Posterior cingulate gyrus (tissue), 11 donors: ENCODE data around the gene ETF1.

Experiments used
- DNase-seq, 10 donors: peaks; one replicate each; pipeline versions ENCODE4 v3.0.0 to v3.0.0-alpha.2; 2020 to 2021; ENCODE audit warnings: mixed read lengths in 3 of 10
- intact Hi-C: fragments of 100-400 bp; cut with DNase I; formaldehyde crosslinking; loops from one replicate; pipeline ENCODE4 v1.15.1; 2023

The ETF1 gene

DNA sequence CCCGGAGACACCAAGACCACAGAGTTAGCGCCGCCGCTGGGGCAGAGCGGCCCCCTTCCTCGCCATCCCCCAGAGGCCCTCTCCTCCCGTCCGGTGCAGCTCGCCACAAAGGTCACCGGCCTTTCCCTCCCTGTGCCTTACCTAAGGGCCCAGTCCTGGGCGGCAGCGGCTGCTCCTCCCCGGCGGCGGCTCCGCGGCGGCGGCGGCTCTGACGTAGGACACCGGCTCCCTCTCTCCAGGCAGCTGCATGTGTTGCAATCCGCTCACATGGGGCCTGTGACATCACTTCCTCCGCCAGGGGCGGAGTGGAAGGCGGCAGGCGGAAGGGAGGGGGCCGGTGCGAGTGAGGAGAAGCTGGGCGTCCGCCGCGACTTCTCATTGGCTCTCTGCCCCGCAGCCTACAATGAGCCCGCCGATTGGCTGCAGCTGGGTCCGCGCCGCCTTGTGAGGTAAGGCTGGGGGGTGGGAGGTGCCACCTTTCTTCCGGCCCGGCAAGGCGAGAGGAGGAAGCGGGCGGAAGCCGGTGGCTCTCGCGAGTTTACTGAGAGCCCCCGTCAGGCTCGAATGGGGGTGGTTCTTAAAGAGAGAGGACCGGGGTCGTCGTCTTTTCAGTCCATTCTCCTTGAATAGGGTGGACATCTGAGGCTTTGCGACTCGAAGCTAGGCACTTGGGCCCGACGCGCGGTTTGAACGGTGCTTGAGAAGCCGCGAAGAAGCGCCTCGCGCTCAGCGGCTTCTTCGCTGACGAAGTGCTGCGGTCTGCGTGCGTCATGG lies at the start of gene ETF1:
TSS of gene ETF1 (minus strand) at position 281 of the 774 bp plus-strand sequence. CDS start 318 bp downstream, outside the sequence.
- intact Hi-C loops: loop anchor here (2.0 kb wide), 2 partner anchors 32 to 78 kb away; partner anchors contain the start of genes EGR1 and HSPA9
- peak; percentile 100 for DNase-seq

DNA sequence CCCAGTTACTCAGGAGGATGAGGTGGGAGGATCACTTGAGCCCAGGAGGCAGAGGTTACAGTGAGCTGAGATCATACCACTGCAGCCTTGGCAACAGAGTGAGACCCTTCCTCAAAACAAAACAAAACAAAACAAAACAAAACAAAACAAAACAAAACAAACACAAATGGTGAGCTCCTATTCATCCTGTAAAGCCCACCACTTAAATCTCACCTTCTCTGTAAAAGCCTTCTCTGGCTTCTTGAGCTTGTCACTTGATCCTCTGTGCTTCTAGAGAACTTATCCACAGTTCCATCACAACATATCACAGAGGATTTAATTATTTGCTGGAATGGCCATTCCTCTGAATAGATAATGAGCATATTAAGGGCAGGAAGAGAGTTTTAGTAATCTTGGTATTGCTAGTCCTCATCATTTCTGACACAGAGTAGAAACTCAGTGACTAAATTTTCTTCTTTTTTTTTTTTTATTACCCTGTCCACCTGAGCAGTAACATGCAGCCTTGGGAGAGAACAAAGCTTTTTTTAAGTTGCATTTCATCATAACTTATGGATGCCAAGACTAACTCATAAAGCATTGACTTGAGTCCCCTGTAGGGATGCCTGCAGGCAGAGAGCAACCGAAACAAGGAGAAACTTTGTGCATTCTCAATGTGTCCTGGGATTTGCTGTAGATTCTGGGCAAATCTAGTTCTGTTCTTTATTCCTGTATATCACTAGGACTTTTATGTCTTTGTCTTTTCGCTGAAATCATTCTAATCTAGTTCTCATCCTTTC lies 45.2 kb upstream of the ETF1 start:
- intact Hi-C loops: no loop called here
- DNase-seq: no peak

DNA sequence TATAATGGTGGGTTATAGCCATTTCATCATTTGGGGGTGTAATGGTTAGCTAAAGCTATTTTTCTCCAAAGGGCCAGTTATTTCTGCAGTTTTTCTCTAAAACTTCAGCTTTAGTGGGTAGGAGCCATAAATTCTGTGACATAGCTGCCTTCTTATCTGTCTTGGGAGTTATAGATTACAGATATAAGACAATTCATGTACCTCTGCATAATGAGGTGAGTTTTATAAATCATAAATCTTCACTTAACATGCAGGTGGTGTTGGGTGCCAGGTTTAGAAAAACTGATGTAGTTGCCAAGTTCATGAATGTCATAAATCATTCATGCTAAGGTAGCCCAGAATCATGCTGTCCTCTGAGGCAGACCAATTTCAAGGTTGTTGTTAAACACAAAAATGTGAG lies 42.1 kb upstream of the ETF1 start:
- intact Hi-C loops: no loop called here
- no peak for DNase-seq

DNA sequence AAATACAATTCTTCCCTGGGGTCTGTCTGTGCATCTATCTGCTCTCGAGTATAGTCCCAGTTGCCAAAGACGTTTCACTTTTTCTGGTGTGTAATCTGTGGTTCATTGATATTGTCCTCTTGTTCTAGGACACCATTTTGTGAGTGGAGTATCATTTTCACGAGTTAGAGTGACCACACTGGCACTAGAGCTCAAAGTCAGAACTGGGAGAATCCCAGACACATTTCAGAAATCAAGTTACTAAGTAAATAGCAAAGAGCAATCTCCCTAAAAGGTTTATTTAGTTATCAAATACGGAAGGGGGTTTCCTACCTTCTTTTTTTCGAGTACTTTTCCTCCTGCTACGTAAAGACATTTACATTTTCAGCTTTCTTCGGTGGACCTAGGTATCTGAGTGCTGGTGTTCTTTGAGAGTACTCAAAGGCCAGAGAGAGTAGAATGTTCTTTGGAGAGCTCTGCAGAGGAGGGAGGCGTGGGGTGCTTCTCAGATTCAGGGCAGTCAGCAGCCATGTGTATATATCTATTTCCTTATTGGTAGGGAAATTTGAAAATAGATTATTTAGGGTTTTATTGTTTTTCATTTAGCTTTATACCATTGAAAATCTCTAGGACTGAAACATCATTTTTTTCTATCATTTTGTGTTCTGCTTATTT lies 41.1 kb upstream of the ETF1 start:
- DNase-seq: no peak
- intact Hi-C loops: no loop called here

DNA sequence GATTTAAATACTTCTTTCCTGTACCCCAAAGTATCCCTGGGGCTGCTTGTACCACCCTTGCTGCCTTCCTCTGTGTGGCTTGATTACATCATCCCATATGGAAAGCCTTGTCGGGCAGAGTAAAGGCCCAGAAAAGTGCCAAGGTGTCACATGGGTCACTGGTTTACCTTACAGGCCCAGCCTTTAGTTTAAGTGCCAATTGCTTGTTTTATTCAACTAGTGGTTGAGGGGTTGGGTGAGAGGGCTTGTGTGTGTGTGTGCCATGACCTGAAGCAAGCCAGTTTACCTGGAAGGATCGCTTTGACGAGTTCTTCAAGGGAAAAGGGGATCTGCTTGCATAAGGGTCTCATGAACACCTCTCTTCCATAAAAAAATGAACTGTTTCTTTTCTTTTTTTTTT lies 39.9 kb upstream of the ETF1 start:
- peak in 1 of 10 donors; percentile 30 for DNase-seq
- intact Hi-C loops: no loop called here

DNA sequence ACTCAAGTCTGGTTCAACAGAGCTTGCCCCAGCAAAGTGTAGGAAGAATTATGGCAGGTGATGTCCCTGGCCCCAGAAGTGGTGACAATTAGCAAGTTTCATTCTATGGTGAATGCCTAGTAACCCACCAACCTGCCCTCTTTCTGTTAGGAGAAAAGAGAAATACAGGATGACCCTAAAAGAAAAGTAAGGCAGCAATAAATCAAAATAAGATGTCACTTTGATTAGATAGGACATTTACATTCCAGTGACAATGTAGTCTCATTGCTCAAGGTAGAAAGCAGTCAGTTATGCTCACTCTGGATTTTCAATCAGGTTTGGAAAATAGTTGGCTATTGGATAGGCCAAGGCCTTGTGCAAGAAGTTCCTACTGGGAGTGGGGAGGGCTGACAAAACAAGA lies 37.7 kb upstream of the ETF1 start:
- DNase-seq: no peak
- intact Hi-C loops: no loop called here

DNA sequence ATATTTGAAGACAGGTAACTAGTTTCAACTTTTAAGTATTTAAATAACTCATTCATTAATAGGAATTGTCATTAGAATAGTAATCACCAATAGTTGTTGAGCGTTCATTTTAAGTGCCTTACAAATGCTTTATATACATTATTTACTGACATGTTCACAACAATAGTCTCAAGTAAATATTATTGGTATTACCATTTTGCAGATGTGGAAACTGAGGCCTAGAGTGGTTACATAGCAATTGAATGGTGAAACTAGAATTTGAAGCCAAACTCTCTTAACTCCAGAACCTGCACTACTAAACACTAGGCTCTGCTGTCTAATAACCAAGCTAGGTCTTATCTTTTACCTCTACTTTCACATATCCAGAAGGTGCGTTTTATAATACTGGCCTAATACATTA lies 37.0 kb upstream of the ETF1 start:
- no peak for DNase-seq
- intact Hi-C loops: no loop called here

DNA sequence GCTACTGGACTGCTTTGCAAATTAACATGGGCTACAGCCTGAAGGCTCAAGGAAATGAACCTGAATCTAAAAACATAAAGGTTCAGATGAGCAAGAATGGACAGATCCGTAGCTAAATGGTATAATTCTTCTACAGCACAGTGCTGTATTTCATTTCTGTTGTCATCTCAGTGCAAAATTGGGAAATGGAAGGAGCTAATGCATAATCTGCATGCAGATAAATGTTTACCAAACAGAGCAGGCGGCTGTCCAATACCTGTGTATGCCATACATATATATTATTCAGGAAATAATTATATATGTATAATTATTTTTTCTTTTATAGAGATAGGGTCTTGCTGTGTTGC lies 36.5 kb upstream of the ETF1 start:
- intact Hi-C loops: loop anchor here (1.0 to 5.0 kb wide), 2 partner anchors 54 to 683 kb away; no protein-coding TSS in a partner anchor
- DNase-seq: no peak

DNA sequence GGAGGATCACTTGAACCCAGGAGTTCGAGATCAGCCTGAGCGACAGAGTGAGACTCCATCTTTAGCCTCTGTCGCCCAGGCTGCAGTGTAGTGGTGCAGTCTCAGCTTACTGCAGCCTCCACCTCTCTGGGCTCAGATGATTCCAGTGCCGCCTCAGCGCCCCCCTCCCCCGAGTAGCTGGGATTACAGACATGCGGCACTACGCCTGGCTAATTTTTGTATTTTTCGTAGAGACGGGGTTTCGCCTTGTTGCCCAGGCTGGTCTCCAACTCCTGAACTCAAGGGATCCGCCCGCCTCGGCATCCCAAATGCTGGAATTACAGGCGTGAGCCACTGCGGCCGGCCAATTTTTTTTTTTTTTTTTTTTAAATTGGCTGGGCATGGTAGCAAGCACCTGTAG lies 34.4 kb upstream of the ETF1 start:
- intact Hi-C loops: loop anchor here (5.0 kb wide), 1 partner anchor 685 kb away; no protein-coding TSS in a partner anchor
- no peak for DNase-seq

DNA sequence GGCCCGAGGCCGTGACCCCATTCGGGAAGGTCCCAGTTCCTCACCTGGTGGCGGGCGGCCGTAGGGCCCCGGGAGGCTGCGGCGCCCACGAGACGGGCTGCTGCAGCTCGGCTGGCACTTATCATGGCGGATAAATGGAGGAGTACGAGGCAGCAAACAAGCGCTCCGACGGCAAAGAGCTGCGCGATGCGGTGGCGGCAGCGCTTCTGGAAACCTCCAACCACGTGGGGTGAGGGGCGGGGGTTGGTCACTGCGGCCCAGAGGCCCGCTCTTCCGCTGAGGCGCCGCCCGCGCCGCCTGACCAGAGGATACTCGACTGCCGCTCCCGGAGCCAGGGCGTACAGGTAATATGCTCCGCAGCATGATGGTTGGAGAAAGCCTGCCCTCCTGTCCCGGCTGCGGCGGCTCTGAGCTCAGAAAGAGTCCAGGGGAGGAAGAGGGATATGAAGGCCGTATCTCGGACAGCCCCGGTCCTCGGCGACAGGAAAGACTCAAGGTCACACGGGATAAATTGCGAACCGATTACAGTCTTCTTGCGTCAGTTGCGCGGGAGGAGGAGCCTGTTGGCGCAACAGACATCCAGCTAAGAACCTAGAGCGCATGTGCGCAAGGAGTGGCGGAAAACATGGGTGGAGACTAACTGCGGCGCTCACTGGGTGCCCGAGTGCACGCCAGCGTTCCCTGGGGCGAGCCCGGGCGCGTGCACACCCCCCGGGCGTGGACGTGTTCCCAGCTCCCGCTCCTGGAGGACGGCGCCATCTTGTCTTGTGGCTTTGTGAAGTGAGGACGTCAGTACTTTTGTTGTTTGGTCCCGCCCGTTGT lies 32.4 kb upstream of the ETF1 start, which contains the start of gene HSPA9:
TSS of gene HSPA9 (minus strand) at position 208 of the 822 bp plus-strand sequence. CDS start at position 125, 83 bp downstream.
- intact Hi-C loops: loop anchor here (2.0 to 5.0 kb wide), 2 partner anchors 33 to 687 kb away; partner anchors contain the start of gene ETF1

DNA sequence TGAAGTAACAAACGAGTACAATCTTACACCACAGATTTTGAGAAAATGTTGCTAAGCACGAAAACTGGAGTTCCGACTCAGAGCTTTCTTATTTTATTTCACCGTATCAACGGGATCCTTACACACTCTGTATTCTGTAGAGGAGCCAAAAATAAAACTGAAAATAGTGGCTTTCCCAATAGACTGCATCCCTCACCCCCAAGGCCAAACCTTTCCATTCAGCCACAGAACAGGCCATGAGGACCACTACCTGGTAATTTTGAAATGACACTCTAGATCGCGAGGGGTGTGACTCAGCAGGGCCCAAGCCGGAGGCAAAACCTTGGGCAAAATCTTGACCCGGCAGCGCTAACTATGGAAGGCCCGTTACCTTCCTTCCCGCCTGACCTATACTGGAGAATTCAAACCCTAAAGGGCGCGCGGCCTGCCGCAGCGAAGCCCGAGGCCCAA lies 31.7 kb upstream of the ETF1 start:
- intact Hi-C loops: loop anchor here (2.0 to 5.0 kb wide), 2 partner anchors 32 to 688 kb away; partner anchors contain the start of gene ETF1
- DNase-seq: no peak

More for the DNA sequence above, 32.4 kb upstream of the ETF1 start, which contains the start of gene HSPA9:
- peak; percentile 96 to 100 (median 97) for DNase-seq

DNA sequence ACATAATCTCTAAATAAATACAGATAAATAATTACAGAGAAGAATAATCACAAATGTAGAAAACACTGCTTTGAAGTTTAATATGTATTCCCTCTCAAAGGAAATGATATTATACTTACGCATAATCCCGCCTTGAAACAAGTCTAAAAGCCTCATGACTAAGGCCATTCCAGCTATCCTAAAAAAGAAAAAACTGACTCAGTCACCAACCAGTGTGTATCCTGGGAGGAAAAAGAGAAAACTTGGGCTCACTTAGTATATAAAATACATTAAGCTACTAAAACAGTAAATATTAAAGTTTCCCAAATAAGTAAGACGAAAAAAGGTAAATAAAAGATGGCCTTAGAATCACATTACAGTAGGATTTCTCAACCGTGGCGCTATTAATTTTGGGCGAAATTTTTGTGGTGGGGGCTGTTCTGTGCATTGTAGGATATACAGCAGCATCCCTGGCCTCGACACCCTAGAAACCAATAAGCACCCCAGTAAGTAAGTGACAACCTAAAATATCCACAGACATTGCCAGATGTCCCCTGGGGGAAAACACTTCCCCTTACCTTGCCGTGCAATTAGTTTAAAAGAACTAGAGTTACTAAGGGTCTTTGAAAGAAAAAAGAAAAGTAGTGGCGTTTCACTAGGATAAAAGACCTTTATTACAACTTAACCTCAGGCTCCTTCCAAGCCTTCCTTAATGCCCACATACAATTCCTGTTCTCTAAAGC lies 31.1 kb upstream of the ETF1 start:
- DNase-seq: no peak
- intact Hi-C loops: loop anchor here (2.0 kb wide), 1 partner anchor 31 kb away; the partner anchor contains the start of gene ETF1

DNA sequence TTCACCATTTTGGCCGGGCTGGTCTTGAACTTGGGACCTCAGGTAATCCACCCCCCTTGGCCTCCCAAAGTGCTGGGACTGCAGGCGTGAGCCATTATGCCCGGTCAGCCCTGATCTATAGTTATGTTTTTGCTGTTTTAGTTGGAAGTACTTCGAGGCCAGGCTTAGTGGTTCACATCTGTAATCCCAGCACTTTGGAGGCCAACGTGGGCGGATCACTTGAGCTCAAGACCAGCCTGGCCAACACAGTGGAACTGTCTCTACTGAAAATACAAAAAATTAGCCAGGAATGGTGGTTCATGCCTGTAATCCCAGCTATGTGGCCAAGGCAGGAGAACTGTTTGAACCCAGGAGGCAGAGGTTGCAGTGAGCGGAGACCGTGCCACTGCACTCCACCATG lies 30.2 kb upstream of the ETF1 start:
- no peak for DNase-seq
- intact Hi-C loops: no loop called here

DNA sequence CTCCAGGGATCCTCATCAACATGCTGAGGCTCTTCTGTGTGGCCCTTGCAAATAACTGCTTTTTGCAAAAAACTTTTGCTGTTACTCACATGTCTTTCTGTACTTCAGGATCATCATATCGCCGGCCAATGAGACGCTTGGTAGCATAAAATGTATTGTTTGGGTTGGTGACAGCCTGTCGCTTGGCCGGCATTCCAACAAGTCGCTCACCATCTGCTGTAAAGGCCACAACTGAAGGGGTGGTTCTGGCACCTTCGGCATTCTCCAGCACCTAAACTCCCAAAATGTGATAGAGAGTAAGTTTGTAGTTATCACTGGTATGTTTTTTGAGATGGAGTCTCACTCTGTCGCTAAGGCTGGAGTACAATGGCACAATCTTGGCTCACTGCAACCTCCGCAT lies 27.8 kb upstream of the ETF1 start:
- intact Hi-C loops: no loop called here
- DNase-seq: no peak

DNA sequence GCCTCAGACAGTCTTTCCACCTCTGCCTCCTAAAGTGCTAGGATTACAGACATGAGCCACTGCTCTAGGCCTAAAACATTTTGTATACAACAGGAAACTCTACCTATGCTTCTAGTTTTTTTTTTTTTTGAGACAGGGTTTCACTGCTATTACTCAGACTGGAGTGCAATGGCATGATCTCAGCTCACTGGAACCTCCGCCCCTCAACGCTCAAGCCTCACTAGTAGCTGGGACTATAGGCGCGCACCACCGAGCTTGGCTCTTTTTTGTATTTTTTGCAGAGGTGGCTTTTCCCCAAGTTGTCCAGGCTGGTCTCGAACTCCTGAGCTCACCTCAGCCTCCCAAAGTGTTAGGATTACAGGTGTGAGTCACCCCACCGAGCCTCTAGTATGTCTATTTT lies 26.7 kb upstream of the ETF1 start:
- intact Hi-C loops: no loop called here
- no peak for DNase-seq

DNA sequence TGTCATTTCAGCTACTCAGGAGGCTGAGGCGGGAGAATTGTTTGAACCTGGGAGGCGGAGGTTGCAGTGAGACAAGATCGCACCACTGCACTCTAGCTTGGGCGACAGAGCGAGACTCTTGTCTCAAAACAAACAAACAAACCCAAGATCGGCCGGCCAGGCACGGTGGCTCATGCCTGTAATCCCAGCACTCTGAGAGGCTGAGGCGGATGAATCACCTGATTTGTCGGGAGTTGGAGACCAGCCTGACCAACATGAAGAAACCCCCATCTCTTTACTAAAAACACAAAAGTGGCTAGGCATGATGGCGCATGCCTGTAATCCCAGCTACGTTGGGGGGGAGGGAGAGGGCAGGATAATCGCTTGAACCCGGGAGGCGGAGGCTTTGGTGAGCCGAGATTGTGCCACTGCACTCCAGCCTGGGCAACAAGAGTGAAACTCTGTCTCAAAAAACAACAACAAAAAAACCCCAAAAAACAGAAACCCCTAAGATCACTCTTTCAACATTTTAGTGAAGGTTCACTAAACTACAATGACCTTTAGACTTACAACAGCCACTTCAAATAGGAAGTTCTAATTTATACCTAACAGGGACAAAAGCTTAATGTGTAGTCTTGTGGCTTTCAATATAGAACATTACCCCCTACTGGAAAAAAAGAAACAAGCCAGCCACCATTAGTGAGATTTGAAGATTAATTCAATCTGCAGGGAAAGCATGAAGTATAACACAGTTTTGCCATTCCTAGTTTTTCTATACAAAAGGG lies 25.2 kb upstream of the ETF1 start:
- intact Hi-C loops: no loop called here
- DNase-seq: no peak

DNA sequence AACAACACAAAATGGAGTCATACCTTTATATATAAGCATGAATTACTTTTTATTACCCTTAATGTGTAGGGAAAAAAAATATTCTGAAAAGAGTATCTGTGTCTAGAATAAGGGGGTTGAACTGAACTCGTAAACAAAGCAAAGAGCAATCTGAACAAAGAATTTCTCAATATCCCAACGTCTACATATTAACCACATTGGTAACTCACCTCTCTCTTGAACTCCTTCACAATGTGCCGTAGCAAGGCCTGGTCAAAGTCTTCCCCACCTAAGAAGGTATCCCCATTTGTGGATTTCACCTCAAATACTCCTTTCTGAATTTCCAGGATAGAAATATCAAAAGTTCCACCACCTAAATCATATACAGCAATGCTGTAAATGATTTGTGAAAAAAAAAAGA lies 23.8 kb upstream of the ETF1 start:
- intact Hi-C loops: no loop called here
- DNase-seq: no peak

DNA sequence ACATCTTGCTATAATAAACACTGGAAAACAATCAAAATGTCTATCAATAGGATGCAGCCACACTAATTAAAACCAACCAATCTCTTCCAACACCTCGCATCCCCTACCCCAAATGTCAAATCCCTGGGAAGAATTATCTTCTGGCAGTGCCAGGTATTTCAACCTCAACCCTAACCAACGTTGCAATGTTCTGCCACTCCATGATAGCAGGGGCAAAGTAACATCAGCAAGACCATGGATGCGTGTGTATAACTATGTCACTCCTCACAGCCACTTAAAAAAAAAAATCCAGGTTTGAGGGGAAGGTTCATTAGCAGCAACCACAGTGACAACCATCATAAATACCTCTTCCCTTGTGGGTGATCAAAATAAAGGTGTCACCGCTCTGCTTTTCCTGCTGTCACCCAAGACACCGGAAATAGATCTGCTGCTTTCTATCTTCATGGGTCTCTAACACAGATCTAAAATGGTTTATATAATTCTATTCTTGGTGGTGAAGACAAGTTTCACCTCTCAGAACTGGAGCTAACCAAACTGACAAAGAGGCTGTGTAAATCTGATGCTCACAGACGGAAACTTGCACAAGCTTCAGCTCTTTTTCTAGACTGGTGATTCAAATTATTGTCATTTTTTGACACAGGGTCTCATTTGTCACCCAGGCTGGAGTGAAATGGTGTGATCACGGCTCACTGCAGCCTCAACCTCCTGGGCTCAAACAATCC lies 22.2 kb upstream of the ETF1 start:
- DNase-seq: no peak
- intact Hi-C loops: no loop called here
